AG20443 (cell line): Measurements from ENCODE around the gene COL27A1.
A peak's percentile ranks its signal among the peaks of the same experiment; 100 is the strongest.

Source experiments
- DNase-seq: peaks from one replicate; pipeline ENCODE4 v3.0.0; 2012; ENCODE audit warnings: low spot score, mixed read lengths

The COL27A1 gene

DNA sequence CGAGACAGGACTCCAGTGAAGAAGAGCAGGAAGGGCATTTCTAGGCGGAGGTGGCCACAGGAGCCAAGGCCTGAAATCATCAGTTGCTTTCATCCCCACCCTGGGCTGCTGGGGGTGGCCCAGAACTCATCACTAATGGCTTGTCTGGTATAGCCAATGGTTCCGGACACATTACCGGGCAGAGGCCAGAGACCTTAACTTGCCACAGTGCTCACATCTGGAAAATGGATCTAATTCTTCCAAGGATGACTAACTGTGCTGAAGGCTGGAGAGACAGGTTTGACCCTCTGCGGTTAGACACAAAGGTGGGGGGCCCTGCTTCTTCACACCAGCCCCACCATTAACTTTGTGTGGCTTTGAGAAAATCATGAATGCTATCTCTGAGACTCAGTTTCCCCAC lies 6.2 kb upstream of the COL27A1 start:
- DNase-seq: no peak

- DNase-seq: no peak
Observed at GRCh38 chr9:114149765-114150340, 5.5 kb upstream of the COL27A1 start.

DNA sequence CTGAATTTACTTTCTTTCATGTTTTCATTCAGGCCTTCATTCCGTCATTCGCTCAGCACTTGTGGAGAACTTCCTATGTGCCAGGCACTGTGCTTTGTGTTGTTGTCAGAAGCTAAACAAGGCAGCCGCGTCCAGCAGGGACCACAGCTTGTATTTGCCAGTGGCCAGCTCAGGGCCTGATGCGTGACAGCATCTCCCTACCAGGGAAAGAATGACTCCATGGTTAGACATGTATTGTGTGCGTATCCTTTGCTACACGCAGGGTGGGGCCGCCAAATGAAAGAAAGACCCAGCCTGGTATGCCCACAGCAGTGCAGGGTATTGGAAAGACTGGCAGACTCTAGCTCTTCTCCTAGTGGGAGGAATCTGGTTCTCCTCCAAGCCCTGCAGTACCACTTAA lies 4.7 kb upstream of the COL27A1 start:
- DNase-seq: no peak

DNA sequence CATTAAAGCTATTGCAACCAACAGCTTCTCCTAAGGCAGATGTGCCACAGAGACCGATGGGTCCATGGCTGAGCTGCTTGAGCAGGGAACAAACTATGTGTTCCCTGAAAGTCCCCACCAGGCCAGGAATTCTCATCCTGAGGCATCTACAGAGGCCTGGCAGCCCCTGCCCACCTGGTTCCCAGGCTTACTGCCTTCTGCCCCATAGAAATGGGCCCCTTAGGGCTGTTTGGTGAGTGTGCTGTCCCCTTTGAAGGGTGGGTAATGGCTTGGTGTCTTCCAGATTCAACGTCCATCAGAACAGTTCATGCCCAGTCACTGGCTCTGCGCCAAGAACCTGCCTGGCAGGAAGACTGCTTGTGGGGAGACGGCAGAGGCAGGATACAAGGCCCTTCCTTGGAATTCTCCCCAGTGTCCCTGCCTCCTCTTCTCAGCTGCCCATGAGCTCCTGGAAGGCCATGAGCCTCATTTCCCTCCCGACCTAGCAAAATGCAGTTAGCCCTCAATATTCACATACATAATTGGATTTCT lies 3.8 kb upstream of the COL27A1 start:
- DNase-seq: no peak

DNA sequence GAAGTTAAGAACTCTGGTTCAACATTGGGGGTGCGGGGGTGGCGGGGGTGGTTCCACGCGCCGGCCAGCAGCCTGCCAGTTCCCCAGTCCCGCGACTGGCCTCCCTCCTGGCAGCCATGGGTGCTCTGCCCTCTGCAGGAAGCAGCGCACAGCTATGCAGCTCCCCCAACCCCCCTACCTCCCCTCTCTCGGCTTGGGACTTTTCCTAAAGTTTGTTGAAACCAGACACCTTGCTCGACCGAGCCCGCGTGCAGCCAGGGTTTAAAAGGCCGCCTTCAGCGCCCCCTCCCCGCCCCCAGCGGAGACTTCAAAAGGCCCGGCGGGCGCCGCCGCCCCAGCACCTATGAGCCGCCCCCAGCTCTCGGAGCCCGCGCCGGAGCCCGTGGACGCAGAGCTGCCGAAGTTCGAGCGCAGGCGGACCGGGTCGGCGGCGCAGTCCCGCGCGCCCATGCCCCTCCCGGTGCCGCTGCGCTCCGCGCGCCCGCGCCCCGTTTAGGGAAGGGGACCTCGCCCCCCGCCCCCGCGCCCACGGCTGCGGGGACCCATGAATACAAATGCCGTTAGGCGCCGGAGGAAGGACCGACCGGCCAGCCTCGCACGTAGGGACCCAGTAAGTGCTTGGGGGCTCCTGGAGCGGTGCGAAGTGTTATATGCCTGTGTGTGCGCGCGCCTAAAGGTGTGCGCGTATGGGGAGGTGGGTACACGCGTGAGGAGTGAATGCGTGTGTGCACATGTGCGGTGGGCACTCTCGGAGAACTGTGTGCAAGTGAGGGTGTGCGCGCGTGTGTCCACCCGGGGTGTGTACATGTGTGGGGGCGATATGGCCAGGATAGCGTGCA lies 1.4 kb upstream of the COL27A1 start:
- no peak for DNase-seq

DNA sequence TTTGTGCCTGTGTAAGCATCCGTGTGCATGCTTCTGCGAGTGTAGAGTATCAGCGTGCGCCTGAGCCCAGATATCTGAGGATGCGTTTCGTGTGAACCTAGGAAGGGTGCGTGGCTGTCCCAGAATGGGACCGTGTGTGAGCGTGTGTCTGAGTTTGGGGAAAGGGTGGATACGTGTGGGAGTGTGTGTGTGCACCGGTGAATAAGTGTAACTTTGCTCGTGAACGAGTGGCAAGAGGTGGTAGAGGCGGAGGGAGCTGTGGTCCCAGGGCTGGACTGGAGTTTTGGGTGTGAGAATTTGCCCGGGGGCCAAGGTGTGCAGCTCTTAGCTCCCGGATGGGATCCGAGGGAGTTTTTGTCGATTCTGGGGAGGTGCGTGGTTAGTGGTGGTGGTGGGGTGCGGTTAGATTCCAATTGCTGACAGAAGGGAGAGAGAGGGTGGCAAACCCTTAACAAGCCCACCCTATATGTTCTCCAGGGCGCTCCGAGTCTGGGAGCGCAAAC lies 686 bp upstream of the COL27A1 start:
- DNase-seq: no peak

DNA sequence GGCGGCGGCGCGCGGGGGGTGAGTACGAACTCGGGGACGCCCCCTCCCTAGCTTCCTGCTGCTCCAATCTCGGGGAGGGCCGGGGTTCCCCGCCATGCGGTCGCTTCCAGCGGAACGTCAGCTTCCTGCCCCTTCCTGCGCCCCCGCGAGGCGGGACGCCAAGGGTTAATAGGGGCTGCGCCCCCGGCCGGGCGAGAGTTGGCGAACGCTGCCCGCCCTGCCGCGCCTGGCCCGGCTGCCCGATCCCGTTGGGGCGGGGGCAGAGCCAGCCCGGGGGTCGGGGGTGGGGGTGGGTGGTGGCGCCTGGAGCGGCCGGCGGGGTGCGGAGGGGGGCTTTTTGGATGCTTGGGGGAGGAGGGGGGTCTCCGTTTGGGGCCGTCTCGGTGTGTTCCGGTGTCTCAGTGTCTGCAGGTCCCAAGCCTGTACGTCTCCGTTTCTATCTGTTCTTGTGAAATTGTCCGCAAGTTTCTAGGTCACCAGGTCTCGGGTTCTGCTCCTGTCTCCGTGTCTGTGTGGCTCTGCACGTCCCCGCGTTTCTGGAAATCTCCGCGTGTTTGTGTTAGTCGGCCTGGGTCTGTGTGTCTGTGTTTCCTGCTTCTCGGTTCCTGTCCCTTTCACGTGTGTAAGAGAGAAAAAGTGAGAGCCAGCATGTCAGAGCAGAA lies 789 bp downstream of the COL27A1 start:
- DNase-seq: no peak

GRCh38 chr9:114156657-114157421 lies 1.5 kb downstream of the COL27A1 start:
- DNase-seq: peak; percentile 78

DNA sequence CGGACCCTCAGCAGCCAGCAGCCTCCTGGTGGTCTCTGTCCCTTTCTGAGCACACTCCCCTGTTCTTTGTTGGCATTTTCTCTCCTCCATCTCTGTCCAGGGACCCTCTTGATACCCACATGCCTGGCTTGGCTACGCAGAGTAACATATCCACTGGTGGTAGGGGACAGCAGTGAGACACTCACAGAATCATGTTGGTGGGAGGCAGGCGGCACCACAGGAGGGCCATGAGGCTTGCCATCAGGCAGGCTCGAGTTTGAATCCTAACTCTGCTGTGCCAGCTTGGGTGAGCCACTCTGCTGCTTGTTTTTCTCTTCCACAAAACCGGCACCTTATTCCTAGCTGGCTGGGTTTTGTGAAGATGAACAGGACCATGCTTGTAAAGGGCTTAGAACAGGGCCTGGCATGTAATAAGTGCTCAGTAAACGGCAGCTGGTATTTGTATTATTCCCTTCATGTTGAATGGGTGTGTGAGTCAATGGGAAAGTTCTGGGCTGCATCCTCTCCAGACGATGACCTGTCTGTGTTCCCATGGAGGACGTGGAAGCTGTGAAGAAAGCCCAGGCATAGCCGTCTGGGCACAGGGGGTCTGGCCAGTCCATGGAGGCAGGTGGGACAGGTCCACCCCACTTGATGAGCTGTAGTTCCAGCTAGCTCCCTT lies 2.3 kb downstream of the COL27A1 start:
- DNase-seq: no peak

- DNase-seq: no peak
Observed at GRCh38 chr9:114158482-114159130, 3.3 kb downstream of the COL27A1 start.

DNA sequence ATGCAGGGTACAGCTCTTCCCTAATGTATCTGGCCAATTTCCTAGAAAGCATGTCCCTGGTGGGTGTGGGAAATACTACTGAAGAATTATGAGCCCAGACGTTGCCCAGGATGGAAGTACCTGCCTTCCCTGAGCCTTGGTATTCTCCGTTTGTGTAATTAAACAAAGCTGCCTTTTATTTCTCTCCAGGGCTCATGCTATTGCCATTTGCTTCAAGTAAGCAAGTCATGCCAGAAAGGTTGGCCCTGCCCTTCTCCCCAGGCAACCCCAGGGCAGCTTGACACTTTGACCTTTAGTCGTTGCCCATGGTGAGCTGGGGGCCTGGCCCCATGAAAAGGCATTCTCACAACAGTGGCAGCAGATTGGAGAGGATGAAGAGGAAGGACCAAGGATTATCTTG lies 4.4 kb downstream of the COL27A1 start:
- DNase-seq: no peak

DNA sequence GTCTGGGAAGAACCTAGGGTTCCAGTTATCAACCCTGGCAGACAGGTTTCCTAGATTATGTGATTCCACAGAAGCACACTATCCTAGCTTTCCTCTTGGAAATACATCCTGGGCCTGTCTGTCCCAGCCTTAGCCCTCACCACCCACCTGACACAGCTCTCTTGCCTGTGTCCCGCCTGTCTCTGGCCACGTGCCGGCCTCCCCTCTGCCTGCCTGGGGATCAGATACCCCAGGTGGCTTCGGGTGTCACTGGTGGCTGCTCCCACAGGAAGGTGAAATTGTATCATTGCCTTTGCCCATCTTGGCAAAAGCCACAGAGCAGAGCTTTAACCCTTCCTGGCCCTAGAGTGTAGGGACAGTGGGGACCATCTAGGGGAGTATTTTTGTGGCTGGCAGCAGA lies 6.2 kb downstream of the COL27A1 start:
- DNase-seq: no peak

DNA sequence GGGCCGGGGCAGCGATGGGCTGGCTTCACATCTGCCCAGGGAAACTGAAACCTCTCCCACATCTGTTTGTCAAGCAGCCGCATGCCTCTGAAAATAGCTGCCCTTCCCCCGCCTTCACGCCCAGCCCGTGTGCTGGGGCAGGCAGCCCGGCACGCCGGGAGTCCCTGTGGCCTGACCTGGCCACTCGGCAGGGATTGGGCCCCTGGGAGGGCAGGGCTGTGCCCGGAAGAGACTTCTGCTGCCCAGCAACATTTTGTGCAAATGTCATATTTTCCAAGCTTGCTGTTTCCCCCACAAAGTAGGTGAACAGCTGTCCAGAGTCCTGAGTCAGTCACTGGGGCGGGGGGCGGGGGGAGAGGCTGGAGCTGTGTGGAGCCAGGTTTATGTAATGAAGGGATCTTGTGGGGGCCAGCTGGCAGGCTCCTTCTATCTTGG lies 8.2 kb downstream of the COL27A1 start:
- peak; percentile 79 for DNase-seq

DNA sequence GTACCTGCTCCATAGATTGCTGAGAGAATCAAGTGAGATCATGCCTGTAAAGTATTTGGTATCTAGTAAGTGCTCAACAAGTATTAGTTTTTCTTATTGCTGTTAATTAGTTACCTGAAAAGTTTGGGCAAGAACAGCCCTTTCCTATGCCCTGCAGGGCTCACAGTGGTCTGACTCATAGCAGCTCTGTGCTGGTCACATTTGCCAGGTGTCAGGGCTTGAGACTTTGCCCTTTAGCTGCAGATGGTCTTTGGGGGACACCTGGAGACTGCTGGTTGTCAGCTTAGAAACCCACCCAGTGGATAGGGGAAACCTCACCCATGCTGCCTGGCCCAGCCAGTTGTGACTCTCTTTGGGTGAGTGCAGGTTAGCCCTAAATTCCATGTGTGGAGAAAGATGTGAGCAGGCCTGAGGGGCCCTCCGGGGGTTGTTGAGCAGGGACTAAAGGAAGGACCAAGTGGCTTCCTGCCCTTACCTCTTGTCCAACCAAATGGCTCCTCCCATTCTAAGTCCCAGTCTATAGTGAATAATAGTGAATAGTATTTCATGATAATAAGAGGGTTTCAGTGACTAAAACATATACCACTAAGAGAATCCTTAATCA lies 9.0 kb downstream of the COL27A1 start:
- DNase-seq: no peak

- DNase-seq: no peak
Observed at GRCh38 chr9:114165407-114166102, 10.2 kb downstream of the COL27A1 start.

DNA sequence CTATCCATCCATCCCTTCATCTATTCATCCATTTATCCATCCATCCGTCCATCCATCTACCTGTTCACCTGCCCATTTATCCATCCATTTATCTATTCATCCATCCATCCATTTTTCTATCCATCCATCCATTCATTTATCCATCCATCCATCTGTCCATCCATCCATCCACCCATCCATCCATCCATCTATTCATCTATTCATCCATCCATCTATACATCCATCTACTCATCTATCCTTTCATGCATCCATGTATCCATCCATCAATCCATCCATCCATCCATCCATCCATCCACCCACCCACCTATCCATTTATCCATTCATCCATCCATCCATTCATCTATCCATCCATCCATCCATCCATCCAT lies 10.8 kb downstream of the COL27A1 start:
- no peak for DNase-seq

GRCh38 chr9:114166614-114167572 lies 11.6 kb downstream of the COL27A1 start:
- DNase-seq: no peak

GRCh38 chr9:114167591-114168091 lies 12.3 kb downstream of the COL27A1 start:
- DNase-seq: no peak
